ENCODE data around the gene PYCR2.

Gene PYCR2

DNA sequence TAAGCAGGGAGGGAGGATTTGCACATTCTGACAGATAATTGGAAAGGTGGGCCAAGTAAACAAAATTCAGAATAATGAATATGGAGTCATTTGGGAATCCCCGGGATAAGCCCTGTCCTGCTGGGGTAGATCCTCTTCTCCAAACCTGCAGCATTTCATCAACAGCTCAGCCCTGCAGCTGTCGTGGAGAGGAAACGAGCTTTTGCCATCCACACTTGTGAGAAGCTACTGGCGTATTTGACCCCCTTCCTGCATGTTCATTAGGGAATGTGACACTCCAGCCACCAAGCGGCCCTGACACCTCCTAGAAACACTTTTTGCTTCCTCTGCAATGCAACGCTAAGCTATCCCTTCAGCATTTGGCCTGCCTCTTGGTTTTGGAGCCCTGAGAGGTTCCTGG, 25.0 kb upstream of the PYCR2 start:
- Histone ChIP-seq H3K9me3 (ENCODE audit: insufficient read depth, low read length) (no peaks in the 10 kb centered on the region), H3K9ac (ENCODE audit: insufficient read length, low read depth) (no peak overlapping the region), H3K4me1 (ENCODE audit: insufficient read depth, insufficient read length) (peaks cover 20% of the 10 kb centered on the region), H3K27me3 (ENCODE audit: insufficient read depth, insufficient read length) (peaks cover 67% of the 10 kb centered on the region), H3K4me3 (ENCODE audit: insufficient read length, low read depth) (no peak overlapping the region), H3K36me3 (ENCODE audit: insufficient read depth, insufficient read length, low read length) (no peaks in the 10 kb centered on the region)
- TF ChIP-seq ZNF274 (IDR thresholded peaks at IDR 0.05; ENCODE audit: low read depth, low read length) (no peak), YY1 (IDR thresholded peaks at IDR 0.05; ENCODE audit: insufficient read depth, insufficient read length) (no peak), SUZ12 (IDR thresholded peaks at IDR 0.05; ENCODE audit: extremely low read depth, insufficient read depth, insufficient read length) (no peak)
- DNase-seq (ENCODE audit: low read depth, low spot score), result no peak

DNA sequence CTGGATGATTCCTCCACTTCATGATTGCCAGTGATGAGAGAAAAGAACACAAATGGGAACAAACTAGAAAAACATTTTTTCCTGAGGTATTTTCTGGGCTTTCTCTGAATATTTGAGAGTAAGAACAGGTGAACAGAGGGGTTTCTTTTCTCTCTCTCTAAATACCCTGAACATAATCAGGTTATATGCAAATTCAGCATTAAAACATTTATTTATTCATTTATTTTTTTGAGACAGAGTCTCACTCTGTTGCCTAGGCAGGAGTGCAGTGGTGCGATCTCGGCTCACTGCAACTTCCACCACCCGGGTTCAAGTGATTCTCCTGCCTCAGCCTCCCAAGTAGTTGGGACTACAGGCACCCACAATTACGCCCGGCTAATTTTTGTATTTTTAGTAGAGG, 22.8 kb upstream of the PYCR2 start:
- TF ChIP-seq SUZ12 (IDR thresholded peaks at IDR 0.05; ENCODE audit: extremely low read depth, insufficient read depth, insufficient read length) (no peak), ZNF274 (IDR thresholded peaks at IDR 0.05; ENCODE audit: low read depth, low read length) (no peak), YY1 (IDR thresholded peaks at IDR 0.05; ENCODE audit: insufficient read depth, insufficient read length) (no peak)
- Histone ChIP-seq H3K9ac (ENCODE audit: insufficient read length, low read depth) (no peak overlapping the region), H3K9me3 (ENCODE audit: insufficient read depth, low read length) (no peaks in the 10 kb centered on the region), H3K4me1 (ENCODE audit: insufficient read depth, insufficient read length) (peaks cover 25% of the 10 kb centered on the region), H3K4me3 (ENCODE audit: insufficient read length, low read depth) (no peak overlapping the region), H3K27me3 (ENCODE audit: insufficient read depth, insufficient read length) (peaks cover 86% of the 10 kb centered on the region), H3K36me3 (ENCODE audit: insufficient read depth, insufficient read length, low read length) (no peaks in the 10 kb centered on the region)
- DNase-seq (ENCODE audit: low read depth, low spot score), result no peak

DNA sequence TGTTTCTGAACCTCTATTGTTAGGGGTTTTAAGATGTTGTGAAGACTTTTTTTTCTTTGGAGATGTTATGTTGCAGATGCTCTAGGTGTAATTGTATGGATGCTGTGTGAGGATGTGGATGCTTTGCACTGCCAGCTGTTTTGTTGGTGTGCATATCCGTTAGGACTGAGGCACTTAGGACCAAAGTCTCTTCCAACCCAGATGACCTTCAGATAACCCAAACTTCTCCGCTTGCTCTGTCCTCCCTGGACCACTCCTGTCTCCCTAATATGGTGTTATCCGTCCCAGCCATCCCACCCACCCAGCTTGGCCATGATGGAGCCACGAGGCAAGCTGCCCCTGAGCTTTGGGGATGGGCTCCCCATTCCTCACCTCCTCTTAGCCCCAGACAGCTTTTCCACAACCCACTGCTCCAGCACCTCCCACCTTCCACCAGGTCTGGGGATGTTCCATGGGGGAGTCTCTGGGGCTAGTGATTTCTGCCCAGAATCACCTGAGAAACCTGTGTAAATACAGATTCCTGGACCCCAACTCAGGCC, 22.1 kb upstream of the PYCR2 start:
- Histone ChIP-seq H3K9me3 (ENCODE audit: insufficient read depth, low read length) (no peaks in the 10 kb centered on the region), H3K9ac (ENCODE audit: insufficient read length, low read depth) (no peak overlapping the region), H3K4me1 (ENCODE audit: insufficient read depth, insufficient read length) (peaks cover 22% of the 10 kb centered on the region), H3K36me3 (ENCODE audit: insufficient read depth, insufficient read length, low read length) (no peaks in the 10 kb centered on the region), H3K4me3 (ENCODE audit: insufficient read length, low read depth) (no peak overlapping the region), H3K27me3 (ENCODE audit: insufficient read depth, insufficient read length) (peaks cover 90% of the 10 kb centered on the region)
- no peak for TF ChIP-seq ZNF274 (IDR thresholded peaks at IDR 0.05; ENCODE audit: low read depth, low read length)
- no peak for TF ChIP-seq SUZ12 (IDR thresholded peaks at IDR 0.05; ENCODE audit: extremely low read depth, insufficient read depth, insufficient read length)
- TF ChIP-seq YY1 (IDR thresholded peaks at IDR 0.05; ENCODE audit: insufficient read depth, insufficient read length), result no peak
- no peak for DNase-seq (ENCODE audit: low read depth, low spot score)

DNA sequence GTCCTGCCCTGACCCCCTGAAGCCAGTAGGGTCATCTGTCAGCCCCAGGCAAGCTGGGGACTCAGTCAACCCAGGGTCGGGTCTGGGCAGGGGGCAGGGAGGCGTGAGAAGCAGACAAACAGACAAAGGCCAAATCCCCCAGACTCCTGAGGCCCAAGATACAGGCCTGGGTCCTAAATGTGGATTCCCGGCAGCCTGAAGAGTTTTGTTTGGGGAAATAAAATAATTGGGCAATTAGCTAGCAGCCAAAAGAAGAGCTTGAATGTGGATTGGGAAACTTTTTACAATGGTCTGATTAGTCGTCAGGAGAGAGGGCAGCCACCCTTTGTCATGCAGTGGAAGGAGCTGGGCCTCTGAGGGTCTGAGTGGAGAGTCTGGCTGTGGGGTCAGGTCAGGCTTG, 21.5 kb upstream of the PYCR2 start:
- no peak overlapping the region for H3K9ac ChIP-seq (ENCODE audit: insufficient read length, low read depth)
- H3K27me3 ChIP-seq (ENCODE audit: insufficient read depth, insufficient read length), result peaks cover 85% of the 10 kb centered on the region
- H3K4me1 ChIP-seq (ENCODE audit: insufficient read depth, insufficient read length), result peaks cover 16% of the 10 kb centered on the region
- DNase-seq (ENCODE audit: low read depth, low spot score), result peak; percentile 86
- H3K36me3 ChIP-seq (ENCODE audit: insufficient read depth, insufficient read length, low read length), result no peaks in the 10 kb centered on the region
- no peaks in the 10 kb centered on the region for H3K9me3 ChIP-seq (ENCODE audit: insufficient read depth, low read length)
- TF ChIP-seq YY1 (IDR thresholded peaks at IDR 0.05; ENCODE audit: insufficient read depth, insufficient read length) (no peak), SUZ12 (IDR thresholded peaks at IDR 0.05; ENCODE audit: extremely low read depth, insufficient read depth, insufficient read length) (no peak), ZNF274 (IDR thresholded peaks at IDR 0.05; ENCODE audit: low read depth, low read length) (no peak)
- no peak overlapping the region for H3K4me3 ChIP-seq (ENCODE audit: insufficient read length, low read depth)

DNA sequence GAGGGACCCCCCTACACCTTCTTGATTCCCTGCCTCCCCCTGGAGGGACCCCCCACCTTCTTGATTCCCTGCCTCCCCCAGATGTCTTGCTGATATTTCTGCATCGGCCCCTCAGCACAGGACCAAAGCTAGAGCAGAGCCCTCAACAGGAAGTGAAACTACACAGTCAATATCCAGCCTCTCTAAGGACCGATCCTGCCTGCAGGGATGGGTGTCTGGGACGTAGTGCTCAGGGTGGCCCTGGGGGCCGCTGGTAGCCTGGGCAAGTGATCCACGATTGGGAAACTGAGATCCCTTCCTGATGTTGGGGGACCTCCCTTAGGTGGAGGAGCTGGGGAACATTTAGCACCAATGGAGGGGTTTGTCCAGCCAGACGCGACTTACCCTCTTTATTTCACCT, 20.9 kb upstream of the PYCR2 start:
- H3K9ac ChIP-seq (ENCODE audit: insufficient read length, low read depth), result no peak overlapping the region
- no peak for DNase-seq (ENCODE audit: low read depth, low spot score)
- H3K4me1 ChIP-seq (ENCODE audit: insufficient read depth, insufficient read length), result peaks cover 16% of the 10 kb centered on the region
- no peak for TF ChIP-seq YY1 (IDR thresholded peaks at IDR 0.05; ENCODE audit: insufficient read depth, insufficient read length)
- no peak for TF ChIP-seq ZNF274 (IDR thresholded peaks at IDR 0.05; ENCODE audit: low read depth, low read length)
- TF ChIP-seq SUZ12 (IDR thresholded peaks at IDR 0.05; ENCODE audit: extremely low read depth, insufficient read depth, insufficient read length), result no peak
- H3K9me3 ChIP-seq (ENCODE audit: insufficient read depth, low read length), result no peaks in the 10 kb centered on the region
- H3K4me3 ChIP-seq (ENCODE audit: insufficient read length, low read depth), result no peak overlapping the region
- H3K36me3 ChIP-seq (ENCODE audit: insufficient read depth, insufficient read length, low read length), result no peaks in the 10 kb centered on the region
- peaks cover 84% of the 10 kb centered on the region for H3K27me3 ChIP-seq (ENCODE audit: insufficient read depth, insufficient read length)

DNA sequence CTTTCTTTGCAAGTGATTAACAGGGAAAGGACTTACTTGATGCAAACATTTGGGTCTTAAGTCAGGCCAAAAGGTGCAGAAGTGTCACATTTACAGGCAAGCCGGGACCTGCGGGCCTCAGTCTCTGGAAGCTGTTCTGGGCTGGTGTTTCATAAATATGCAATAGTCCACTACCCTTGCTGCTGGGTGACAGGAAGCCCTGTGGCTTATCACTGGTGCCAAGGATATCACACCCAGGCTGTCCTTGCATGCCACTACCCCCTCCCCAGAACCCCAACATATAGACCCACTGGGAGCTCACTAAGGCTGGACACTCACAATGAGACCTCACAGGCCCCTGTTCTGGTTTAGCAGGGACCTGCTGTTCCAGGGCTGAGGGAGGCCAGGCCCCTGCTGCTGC, 20.3 kb upstream of the PYCR2 start:
- H3K4me3 ChIP-seq (ENCODE audit: insufficient read length, low read depth), result no peak overlapping the region
- no peak for DNase-seq (ENCODE audit: low read depth, low spot score)
- H3K4me1 ChIP-seq (ENCODE audit: insufficient read depth, insufficient read length), result peaks cover 16% of the 10 kb centered on the region
- H3K9me3 ChIP-seq (ENCODE audit: insufficient read depth, low read length), result no peaks in the 10 kb centered on the region
- H3K27me3 ChIP-seq (ENCODE audit: insufficient read depth, insufficient read length), result peaks cover 83% of the 10 kb centered on the region
- TF ChIP-seq SUZ12 (IDR thresholded peaks at IDR 0.05; ENCODE audit: extremely low read depth, insufficient read depth, insufficient read length) (no peak), ZNF274 (IDR thresholded peaks at IDR 0.05; ENCODE audit: low read depth, low read length) (no peak), YY1 (IDR thresholded peaks at IDR 0.05; ENCODE audit: insufficient read depth, insufficient read length) (no peak)
- H3K9ac ChIP-seq (ENCODE audit: insufficient read length, low read depth), result no peak overlapping the region
- H3K36me3 ChIP-seq (ENCODE audit: insufficient read depth, insufficient read length, low read length), result no peaks in the 10 kb centered on the region

DNA sequence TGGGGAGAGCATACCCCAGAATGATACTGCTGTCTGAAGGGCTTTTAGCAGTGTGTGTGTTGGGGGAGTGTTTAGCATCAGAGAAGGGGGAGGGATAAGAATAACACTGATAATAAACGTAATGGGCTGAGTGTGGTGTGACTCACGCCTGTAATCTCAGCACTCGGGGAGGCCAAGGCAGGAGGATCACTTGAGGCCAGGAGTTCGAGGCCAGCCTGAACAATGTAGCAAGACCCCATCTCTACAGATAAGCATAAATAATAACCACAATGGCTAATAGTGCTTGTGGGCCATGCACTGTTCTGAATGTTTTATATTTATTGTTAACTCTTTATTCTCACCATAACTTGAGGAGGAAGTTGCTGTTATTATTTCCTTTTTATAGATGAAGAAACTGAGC, 19.5 kb upstream of the PYCR2 start:
- H3K9ac ChIP-seq (ENCODE audit: insufficient read length, low read depth), result no peak overlapping the region
- H3K9me3 ChIP-seq (ENCODE audit: insufficient read depth, low read length), result no peaks in the 10 kb centered on the region
- H3K36me3 ChIP-seq (ENCODE audit: insufficient read depth, insufficient read length, low read length), result no peaks in the 10 kb centered on the region
- H3K27me3 ChIP-seq (ENCODE audit: insufficient read depth, insufficient read length), result peaks cover 75% of the 10 kb centered on the region
- DNase-seq (ENCODE audit: low read depth, low spot score), result no peak
- H3K4me3 ChIP-seq (ENCODE audit: insufficient read length, low read depth), result no peak overlapping the region
- TF ChIP-seq ZNF274 (IDR thresholded peaks at IDR 0.05; ENCODE audit: low read depth, low read length), result no peak
- no peak for TF ChIP-seq YY1 (IDR thresholded peaks at IDR 0.05; ENCODE audit: insufficient read depth, insufficient read length)
- no peak for TF ChIP-seq SUZ12 (IDR thresholded peaks at IDR 0.05; ENCODE audit: extremely low read depth, insufficient read depth, insufficient read length)
- peaks cover 16% of the 10 kb centered on the region for H3K4me1 ChIP-seq (ENCODE audit: insufficient read depth, insufficient read length)

All from NT2/D1 (cell line).